GM18858 (cell line): ENCODE measurements around the gene HOXD4.

Experiments
- ATAC-seq: cut with Tn5 transposase; IDR thresholded peaks from one replicate; pipeline ENCODE4 v1.9.1; 2021; ENCODE audit not compliant: unreplicated experiment

Gene HOXD4

GRCh38 chr2:176151442-176152287 lies at the start of gene HOXD4:
HOXD4 (plus strand) TSS chr2:176151550; CDS start chr2:176151634, 84 bp downstream.
- ATAC-seq: no peak

- no peak for ATAC-seq
Observed at GRCh38 chr2:176101842-176102241, 49.5 kb upstream of the HOXD4 start.

- ATAC-seq: no peak
Observed at GRCh38 chr2:176102309-176102866, 49.0 kb upstream of the HOXD4 start.

GRCh38 chr2:176103194-176103593 lies 48.2 kb upstream of the HOXD4 start:
- ATAC-seq: no peak

GRCh38 chr2:176103742-176104315 lies 47.5 kb upstream of the HOXD4 start:
- no peak for ATAC-seq

GRCh38 chr2:176104316-176105077 lies 46.9 kb upstream of the HOXD4 start:
- ATAC-seq: no peak

- ATAC-seq: no peak
Observed at GRCh38 chr2:176105078-176105729, 46.1 kb upstream of the HOXD4 start.

GRCh38 chr2:176105730-176106580 lies 45.4 kb upstream of the HOXD4 start:
- no peak for ATAC-seq

- ATAC-seq: no peak
Observed at GRCh38 chr2:176106581-176107539, 44.5 kb upstream of the HOXD4 start, which contains the start of gene HOXD11. HOXD11 (plus strand) TSS chr2:176107280; CDS start chr2:176107356, 76 bp downstream.

GRCh38 chr2:176107731-176108181 lies 43.6 kb upstream of the HOXD4 start:
- ATAC-seq: no peak

- no peak for ATAC-seq
Observed at GRCh38 chr2:176109192-176109901, 42.0 kb upstream of the HOXD4 start.

GRCh38 chr2:176109946-176110345 lies 41.4 kb upstream of the HOXD4 start:
- ATAC-seq: no peak

GRCh38 chr2:176110415-176111308 lies 40.7 kb upstream of the HOXD4 start:
- no peak for ATAC-seq

- no peak for ATAC-seq
Observed at GRCh38 chr2:176111309-176111663, 40.1 kb upstream of the HOXD4 start.

- no peak for ATAC-seq
Observed at GRCh38 chr2:176111846-176112374, 39.4 kb upstream of the HOXD4 start.

- no peak for ATAC-seq
Observed at GRCh38 chr2:176112375-176113302, 38.7 kb upstream of the HOXD4 start.
